ENCODE results near the gene SETD1A.

DNA sequence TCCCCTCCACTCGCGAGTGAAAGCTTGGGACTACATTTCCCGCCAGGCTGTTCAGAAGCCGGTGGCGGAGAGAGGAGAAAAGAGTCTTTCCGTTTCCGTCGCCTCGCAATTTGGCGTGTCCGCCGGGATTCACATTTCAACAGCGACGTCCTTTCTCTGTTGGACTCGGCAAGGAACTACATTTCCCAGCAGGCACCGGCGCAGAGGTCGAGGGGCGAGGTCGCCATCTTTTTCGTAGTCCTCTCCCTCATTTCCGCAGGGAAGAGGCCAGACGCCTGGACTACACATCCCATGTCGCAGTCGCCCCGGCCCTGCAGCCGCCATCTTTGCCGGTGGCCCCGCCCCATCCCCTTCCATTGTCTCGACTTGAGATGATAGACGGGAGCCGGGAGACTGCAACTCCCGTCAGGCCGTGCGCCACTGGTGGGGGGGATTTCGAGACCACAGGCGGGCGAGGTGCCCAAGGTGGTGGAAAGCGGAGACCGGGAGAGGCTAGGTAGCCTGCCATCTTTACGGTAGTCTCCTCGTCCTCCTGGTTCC is 35.1 kb upstream of the SETD1A start:
- TF ChIP-seq EZH2phosphoT487 (IDR thresholded peaks at IDR 0.05; ENCODE audit: insufficient read depth, low read depth), result no peak
- TF ChIP-seq EZH2 (IDR thresholded peaks at IDR 0.05; ENCODE audit: insufficient read depth, poor library complexity, severe bottlenecking), result no peak
